Right atrium auricular region (tissue), 2 donors: Measurements from ENCODE around the gene RTBDN. TPM values are rescaled to one million over a fixed set of nuclear protein-coding genes. Genes with fewer than 3 reads are reported as not detected.

Source experiments
- DNase-seq: peaks from one replicate; pipeline ENCODE4 v3.0.0-alpha.2; 2019; ENCODE audit warnings: low spot score
- H3K27ac ChIP-seq, 2 donors: fragments of 200-600 bp; sonication (generic); 1 replicate in 1 of 2; 2 replicates in 1 of 2; pipeline ENCODE4 v1.5.1; 2016 to 2019
- H3K27me3 ChIP-seq, 2 donors: fragments of 200-600 bp; sonication (generic); one replicate each; pipeline versions ENCODE4 v1.5.1 to v1.6.0; 2017 to 2019
- H3K36me3 ChIP-seq: fragments of 200-600 bp; sonication (generic); one replicate; pipeline ENCODE4 v1.5.1; 2016
- H3K4me1 ChIP-seq, 2 donors: fragments of 200-600 bp; sonication (generic); one replicate each; pipeline versions ENCODE4 v1.5.1 to v1.6.0; 2017 to 2019
- H3K4me3 ChIP-seq, 2 donors: fragments of 200-600 bp; sonication (generic); 1 replicate in 1 of 2; 2 replicates in 1 of 2; pipeline ENCODE4 v1.5.1; 2017 to 2019; ENCODE audit warnings: mild to moderate bottlenecking in 1 of 2, moderate library complexity in 1 of 2
- H3K9me3 ChIP-seq, 2 donors: fragments of 200-600 bp; sonication (generic); one replicate each; pipeline ENCODE4 v1.5.1; 2019
- CTCF ChIP-seq, 2 donors: fragments of 200-600 bp; sonication (generic); IDR thresholded peaks; one replicate each; pipeline ENCODE4 v1.5.1; 2019; ENCODE audit warnings: antibody characterized with exemption in 2 of 2
- total RNA-seq, 2 donors: library from RNA; depleted of rRNA; stranded (reverse); fragments of >200 nt; gene quantifications; one replicate each; pipeline ENCODE4 v1.1.0, GENCODE V29; 2016

The RTBDN gene
- total RNA-seq, 2 donors from 2014 or later, result not detected

- H3K9me3 ChIP-seq, result no peaks in the 10 kb centered on the region
- TF ChIP-seq CTCF (IDR thresholded peaks at IDR 0.05), result peak in 1 of 2 donors; percentile 11
- H3K27ac ChIP-seq, result peak within 1 kb of the TSS; percentile 96 to 99
- peak; percentile 98 for DNase-seq
- no peaks in the 10 kb centered on the region for H3K27me3 ChIP-seq
- H3K4me1 ChIP-seq, result peaks cover 0 to 53% of the 10 kb centered on the region in 2 donors
- peaks cover 9% of the 10 kb centered on the region for H3K36me3 ChIP-seq
- peak within 1 kb of the TSS; percentile 82 to 88 for H3K4me3 ChIP-seq
Measured at GRCh38 chr19:12791345-12792050, 42.9 kb downstream of the RTBDN start, which contains the start of gene JUNB. Gene JUNB (plus strand): TSS chr19:12791486. CDS start chr19:12791772, 286 bp downstream.

GRCh38 chr19:12790628-12791344 is 43.6 kb downstream of the RTBDN start:
- no peak for TF ChIP-seq CTCF (IDR thresholded peaks at IDR 0.05)
- DNase-seq, result peak; percentile 53
- H3K36me3 ChIP-seq, result peaks cover 9% of the 10 kb centered on the region
- H3K9me3 ChIP-seq, result no peaks in the 10 kb centered on the region
- H3K4me1 ChIP-seq, result peaks cover 0 to 53% of the 10 kb centered on the region in 2 donors
- no peaks in the 10 kb centered on the region for H3K27me3 ChIP-seq
- H3K4me3 ChIP-seq, result peak overlapping the region; percentile 82 to 88
- peak overlapping the region; percentile 96 to 99 for H3K27ac ChIP-seq

GRCh38 chr19:12789904-12790619 is 44.3 kb downstream of the RTBDN start:
- H3K4me1 ChIP-seq, result peaks cover 0 to 59% of the 10 kb centered on the region in 2 donors
- H3K9me3 ChIP-seq, result no peaks in the 10 kb centered on the region
- no peaks in the 10 kb centered on the region for H3K27me3 ChIP-seq
- H3K4me3 ChIP-seq, result peak overlapping the region; percentile 82 to 88
- no peak for TF ChIP-seq CTCF (IDR thresholded peaks at IDR 0.05)
- peak overlapping the region; percentile 96 to 99 for H3K27ac ChIP-seq
- peak; percentile 97 for DNase-seq
- H3K36me3 ChIP-seq, result peaks cover 9% of the 10 kb centered on the region

GRCh38 chr19:12789098-12789903 is 45.1 kb downstream of the RTBDN start:
- Histone ChIP-seq H3K27ac (peak overlapping the region; percentile 96 to 99), H3K36me3 (peaks cover 9% of the 10 kb centered on the region), H3K27me3 (no peaks in the 10 kb centered on the region), H3K9me3 (no peaks in the 10 kb centered on the region), H3K4me1 (peaks cover 0 to 66% of the 10 kb centered on the region in 2 donors), H3K4me3 (peak overlapping the region; percentile 82 to 88)
- DNase-seq, result no peak
- no peak for TF ChIP-seq CTCF (IDR thresholded peaks at IDR 0.05)

GRCh38 chr19:12788682-12789097 is 45.7 kb downstream of the RTBDN start:
- peaks cover 0 to 67% of the 10 kb centered on the region in 2 donors for H3K4me1 ChIP-seq
- TF ChIP-seq CTCF (IDR thresholded peaks at IDR 0.05), result no peak
- no peaks in the 10 kb centered on the region for H3K9me3 ChIP-seq
- H3K27me3 ChIP-seq, result no peaks in the 10 kb centered on the region
- peaks cover 9% of the 10 kb centered on the region for H3K36me3 ChIP-seq
- peak; percentile 88 for DNase-seq
- H3K27ac ChIP-seq, result peak overlapping the region; percentile 96 to 99
- H3K4me3 ChIP-seq, result peak overlapping the region; percentile 82 to 88
